ENCODE measurements around the gene ATIC.

The ATIC gene

DNA sequence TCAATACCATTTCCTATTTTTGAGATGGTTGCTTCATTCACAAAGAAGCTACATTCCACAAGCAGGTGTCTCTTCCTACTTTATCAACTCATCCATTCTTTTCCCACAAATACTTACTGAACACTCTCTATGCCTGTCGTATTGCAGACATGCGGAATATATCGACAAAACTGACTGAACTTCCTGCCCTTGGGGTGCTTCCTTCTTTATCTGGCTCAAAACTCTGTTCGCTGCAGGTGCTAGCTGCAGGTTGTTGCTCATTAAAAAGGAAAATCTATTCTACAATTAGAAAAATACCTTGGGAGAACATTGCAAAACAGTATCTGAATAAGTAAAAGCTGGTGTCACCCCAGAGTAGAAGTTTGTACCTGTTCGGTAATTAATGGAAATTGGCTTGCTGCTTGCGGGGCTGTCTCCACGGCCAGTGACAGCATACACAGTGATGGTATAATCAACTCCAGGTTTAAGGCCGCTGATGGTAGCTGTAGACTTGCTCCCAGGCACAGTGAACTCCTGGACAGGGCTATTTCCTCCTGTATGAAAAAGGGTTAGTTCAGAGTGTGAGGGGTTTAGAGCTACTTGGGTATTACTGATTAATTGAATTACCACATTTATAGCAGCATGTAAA is 71.9 kb downstream of the ATIC start:
- Histone ChIP-seq H3K9ac (ENCODE audit: low read length) (no peak overlapping the region), H3K9me3 (ENCODE audit: control insufficient read depth, low read length) (no peaks in the 10 kb centered on the region), H3K36me3 (ENCODE audit: control insufficient read depth, insufficient read depth, low read length) (no peaks in the 10 kb centered on the region), H3K4me3 (ENCODE audit: low read length) (no peak overlapping the region), H3K4me1 (ENCODE audit: control insufficient read depth, insufficient read depth, low read length) (no peaks in the 10 kb centered on the region), H3K27me3 (ENCODE audit: control insufficient read depth, insufficient read depth, low read length) (no peaks in the 10 kb centered on the region)

DNA sequence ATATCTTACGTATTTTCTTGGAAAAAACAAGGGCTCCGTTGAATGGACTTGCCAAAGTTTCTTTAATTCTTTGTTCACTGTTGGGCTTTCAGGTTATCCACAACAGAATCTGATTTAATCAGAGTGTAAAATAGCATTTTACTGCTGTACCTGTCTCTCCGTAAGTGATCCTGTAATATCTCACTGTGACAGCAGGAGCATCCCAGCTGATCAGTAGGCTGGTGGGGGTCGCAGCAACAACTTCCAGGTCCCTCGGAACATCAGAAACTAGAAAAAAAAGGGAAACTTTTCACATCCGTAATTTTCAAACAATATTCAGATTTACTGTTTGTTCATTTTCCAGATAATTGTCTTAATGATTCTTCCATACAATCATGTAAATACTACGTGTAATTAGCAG is 72.9 kb downstream of the ATIC start:
- no peaks in the 10 kb centered on the region for H3K27me3 ChIP-seq (ENCODE audit: control insufficient read depth, insufficient read depth, low read length)
- no peaks in the 10 kb centered on the region for H3K4me1 ChIP-seq (ENCODE audit: control insufficient read depth, insufficient read depth, low read length)
- H3K36me3 ChIP-seq (ENCODE audit: control insufficient read depth, insufficient read depth, low read length): no peaks in the 10 kb centered on the region
- no peak overlapping the region for H3K4me3 ChIP-seq (ENCODE audit: low read length)
- H3K9ac ChIP-seq (ENCODE audit: low read length): no peak overlapping the region
- no peaks in the 10 kb centered on the region for H3K9me3 ChIP-seq (ENCODE audit: control insufficient read depth, low read length)

DNA sequence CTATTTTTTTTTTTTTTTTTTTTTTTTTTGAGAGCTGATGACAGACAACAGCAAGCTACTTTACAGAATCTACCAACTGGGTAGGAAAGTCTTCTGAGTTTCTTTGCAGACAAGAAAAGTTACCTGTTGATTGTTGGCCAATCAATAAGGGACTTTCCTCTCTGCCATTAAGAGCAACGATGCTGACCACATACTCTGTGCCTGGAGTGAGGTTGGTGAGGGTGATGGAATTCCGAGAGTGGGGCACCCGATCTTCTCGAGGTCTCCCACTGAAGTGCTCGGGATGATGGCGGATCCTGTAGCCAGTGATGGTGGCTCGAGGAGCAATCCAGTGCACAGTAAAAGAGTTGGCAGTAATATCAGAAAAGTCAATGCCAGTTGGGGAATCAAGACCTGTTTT is 74.7 kb downstream of the ATIC start:
- no peaks in the 10 kb centered on the region for H3K27me3 ChIP-seq (ENCODE audit: control insufficient read depth, insufficient read depth, low read length)
- H3K4me1 ChIP-seq (ENCODE audit: control insufficient read depth, insufficient read depth, low read length): no peaks in the 10 kb centered on the region
- H3K9ac ChIP-seq (ENCODE audit: low read length): no peak overlapping the region
- H3K4me3 ChIP-seq (ENCODE audit: low read length): no peak overlapping the region
- no peaks in the 10 kb centered on the region for H3K9me3 ChIP-seq (ENCODE audit: control insufficient read depth, low read length)
- no peaks in the 10 kb centered on the region for H3K36me3 ChIP-seq (ENCODE audit: control insufficient read depth, insufficient read depth, low read length)

DNA sequence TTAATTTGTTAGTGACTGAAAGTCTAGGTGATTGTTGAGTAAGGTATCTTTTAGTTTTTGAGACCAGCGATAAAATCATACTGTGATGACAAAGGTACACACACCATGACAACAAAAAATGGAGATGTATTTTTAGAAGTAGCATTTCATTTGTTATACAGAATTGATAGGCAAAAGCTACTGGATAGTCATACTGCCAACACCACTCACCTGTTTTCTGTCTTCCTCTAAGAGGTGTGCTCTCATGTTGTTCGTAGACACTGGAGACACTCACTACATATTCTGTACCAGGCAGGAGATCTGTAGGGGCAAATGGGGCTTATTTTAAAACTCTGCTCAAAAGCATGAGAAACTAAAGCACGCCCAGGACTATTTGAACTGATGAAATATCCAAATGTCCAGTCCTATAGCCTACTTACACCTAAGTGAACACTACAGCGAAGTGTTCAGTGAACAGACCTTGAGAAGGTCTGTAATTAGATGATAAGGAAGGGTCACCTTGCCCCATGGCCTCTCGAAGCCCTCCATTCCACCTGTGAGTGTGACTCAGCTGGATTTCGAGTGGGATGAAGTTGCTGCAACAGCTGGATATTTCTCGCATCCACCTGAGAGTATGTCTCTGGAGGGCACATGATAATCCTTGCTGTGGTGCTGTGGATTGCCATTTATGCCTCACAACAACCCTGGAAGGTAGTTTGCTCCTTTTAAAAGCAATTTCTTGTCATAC is 76.3 kb downstream of the ATIC start:
- Histone ChIP-seq H3K36me3 (ENCODE audit: control insufficient read depth, insufficient read depth, low read length) (no peaks in the 10 kb centered on the region), H3K4me3 (ENCODE audit: low read length) (no peak overlapping the region), H3K4me1 (ENCODE audit: control insufficient read depth, insufficient read depth, low read length) (no peaks in the 10 kb centered on the region), H3K27me3 (ENCODE audit: control insufficient read depth, insufficient read depth, low read length) (no peaks in the 10 kb centered on the region), H3K9ac (ENCODE audit: low read length) (no peak overlapping the region), H3K9me3 (ENCODE audit: control insufficient read depth, low read length) (no peaks in the 10 kb centered on the region)

DNA sequence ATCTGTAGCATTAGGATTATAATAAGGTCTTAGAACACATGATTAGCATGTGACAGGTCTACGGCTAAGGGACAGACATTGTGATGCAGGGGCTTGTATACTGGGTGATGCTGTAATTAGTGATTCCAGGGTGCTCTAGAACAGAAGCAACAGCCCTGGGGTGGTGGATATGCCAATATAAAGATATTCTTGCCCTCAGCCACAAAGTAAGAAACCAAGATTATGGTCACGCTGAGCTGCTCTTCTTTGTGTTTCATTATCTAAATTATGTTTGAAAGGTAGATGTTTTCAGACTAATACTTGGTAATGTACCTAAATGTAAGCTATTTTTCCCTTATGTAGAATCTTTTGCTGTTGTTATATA is 78.7 kb downstream of the ATIC start:
- H3K4me3 ChIP-seq (ENCODE audit: low read length): no peak overlapping the region
- H3K9me3 ChIP-seq (ENCODE audit: control insufficient read depth, low read length): no peaks in the 10 kb centered on the region
- no peaks in the 10 kb centered on the region for H3K27me3 ChIP-seq (ENCODE audit: control insufficient read depth, insufficient read depth, low read length)
- H3K4me1 ChIP-seq (ENCODE audit: control insufficient read depth, insufficient read depth, low read length): no peaks in the 10 kb centered on the region
- no peaks in the 10 kb centered on the region for H3K36me3 ChIP-seq (ENCODE audit: control insufficient read depth, insufficient read depth, low read length)
- H3K9ac ChIP-seq (ENCODE audit: low read length): no peak overlapping the region

DNA sequence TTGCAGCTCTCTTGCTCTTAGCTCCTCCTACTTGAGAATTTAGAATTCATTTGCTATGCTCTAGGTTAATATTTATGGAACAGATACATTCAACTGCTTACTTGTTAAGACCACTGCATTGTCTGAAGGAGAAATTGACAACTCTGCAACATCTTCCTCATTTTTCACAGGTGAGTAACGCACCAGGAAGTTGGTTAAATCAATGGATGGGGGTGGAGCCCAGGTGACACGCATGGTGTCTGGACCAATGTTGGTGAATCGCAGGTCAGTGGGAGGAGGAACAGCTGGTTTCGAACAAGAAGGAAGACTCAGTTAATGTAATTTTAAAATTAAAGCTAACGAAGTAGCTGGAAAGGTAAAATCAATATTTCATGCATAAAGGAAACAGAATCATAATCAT is 79.7 kb downstream of the ATIC start:
- Histone ChIP-seq H3K9me3 (ENCODE audit: control insufficient read depth, low read length) (no peaks in the 10 kb centered on the region), H3K4me1 (ENCODE audit: control insufficient read depth, insufficient read depth, low read length) (no peaks in the 10 kb centered on the region), H3K27me3 (ENCODE audit: control insufficient read depth, insufficient read depth, low read length) (no peaks in the 10 kb centered on the region), H3K36me3 (ENCODE audit: control insufficient read depth, insufficient read depth, low read length) (no peaks in the 10 kb centered on the region), H3K4me3 (ENCODE audit: low read length) (no peak overlapping the region), H3K9ac (ENCODE audit: low read length) (no peak overlapping the region)

DNA sequence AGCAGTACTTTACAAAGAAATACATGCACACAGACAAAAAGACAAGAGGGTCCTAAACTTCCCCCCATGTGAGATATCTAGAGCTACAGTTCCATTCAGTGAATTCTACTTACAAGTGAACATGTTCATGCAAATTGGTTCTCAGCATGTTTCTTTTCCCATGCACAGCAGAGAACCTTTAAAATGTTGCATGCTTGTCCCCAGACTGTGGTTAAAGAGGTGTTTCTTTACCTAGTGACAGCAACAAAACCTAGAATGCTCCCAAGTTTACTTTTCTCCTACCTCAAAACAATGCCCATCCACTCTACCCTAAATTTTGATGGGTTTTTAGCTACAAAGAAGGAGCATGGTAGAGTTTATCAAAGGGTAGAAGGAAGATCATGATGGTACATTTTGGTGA is 80.3 kb downstream of the ATIC start:
- H3K27me3 ChIP-seq (ENCODE audit: control insufficient read depth, insufficient read depth, low read length): no peaks in the 10 kb centered on the region
- H3K9ac ChIP-seq (ENCODE audit: low read length): no peak overlapping the region
- no peaks in the 10 kb centered on the region for H3K4me1 ChIP-seq (ENCODE audit: control insufficient read depth, insufficient read depth, low read length)
- H3K9me3 ChIP-seq (ENCODE audit: control insufficient read depth, low read length): no peaks in the 10 kb centered on the region
- H3K36me3 ChIP-seq (ENCODE audit: control insufficient read depth, insufficient read depth, low read length): no peaks in the 10 kb centered on the region
- H3K4me3 ChIP-seq (ENCODE audit: low read length): no peak overlapping the region

DNA sequence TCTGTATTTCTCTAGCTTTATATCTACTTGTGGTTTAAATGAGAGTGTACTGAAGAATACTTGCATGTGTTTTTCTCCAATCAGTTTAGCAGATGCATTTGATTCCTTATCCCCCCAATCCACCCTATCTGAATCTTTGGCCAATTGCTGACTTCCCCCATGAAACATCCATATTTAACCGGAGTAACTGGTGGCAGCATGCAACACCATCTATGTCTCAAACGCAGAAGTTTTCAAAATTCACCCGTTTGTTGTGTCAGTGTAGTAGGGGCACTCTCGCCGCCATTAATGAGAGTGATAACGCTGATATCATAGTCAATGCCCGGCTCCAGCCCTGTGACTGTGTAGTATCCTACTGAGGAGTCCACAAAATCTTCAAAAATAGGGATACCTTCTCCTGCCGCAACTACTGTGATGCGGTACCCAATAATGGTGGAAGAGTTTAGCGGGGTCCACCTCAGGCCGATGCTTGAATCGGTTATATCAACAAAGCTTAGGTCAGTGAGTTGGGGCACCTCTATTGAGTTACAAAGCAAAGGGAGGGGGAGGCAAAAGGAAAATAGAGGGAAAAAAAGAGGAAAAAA is 80.9 kb downstream of the ATIC start:
- no peak overlapping the region for H3K4me3 ChIP-seq (ENCODE audit: low read length)
- no peaks in the 10 kb centered on the region for H3K4me1 ChIP-seq (ENCODE audit: control insufficient read depth, insufficient read depth, low read length)
- no peak overlapping the region for H3K9ac ChIP-seq (ENCODE audit: low read length)
- no peaks in the 10 kb centered on the region for H3K27me3 ChIP-seq (ENCODE audit: control insufficient read depth, insufficient read depth, low read length)
- no peaks in the 10 kb centered on the region for H3K36me3 ChIP-seq (ENCODE audit: control insufficient read depth, insufficient read depth, low read length)
- no peaks in the 10 kb centered on the region for H3K9me3 ChIP-seq (ENCODE audit: control insufficient read depth, low read length)

DNA sequence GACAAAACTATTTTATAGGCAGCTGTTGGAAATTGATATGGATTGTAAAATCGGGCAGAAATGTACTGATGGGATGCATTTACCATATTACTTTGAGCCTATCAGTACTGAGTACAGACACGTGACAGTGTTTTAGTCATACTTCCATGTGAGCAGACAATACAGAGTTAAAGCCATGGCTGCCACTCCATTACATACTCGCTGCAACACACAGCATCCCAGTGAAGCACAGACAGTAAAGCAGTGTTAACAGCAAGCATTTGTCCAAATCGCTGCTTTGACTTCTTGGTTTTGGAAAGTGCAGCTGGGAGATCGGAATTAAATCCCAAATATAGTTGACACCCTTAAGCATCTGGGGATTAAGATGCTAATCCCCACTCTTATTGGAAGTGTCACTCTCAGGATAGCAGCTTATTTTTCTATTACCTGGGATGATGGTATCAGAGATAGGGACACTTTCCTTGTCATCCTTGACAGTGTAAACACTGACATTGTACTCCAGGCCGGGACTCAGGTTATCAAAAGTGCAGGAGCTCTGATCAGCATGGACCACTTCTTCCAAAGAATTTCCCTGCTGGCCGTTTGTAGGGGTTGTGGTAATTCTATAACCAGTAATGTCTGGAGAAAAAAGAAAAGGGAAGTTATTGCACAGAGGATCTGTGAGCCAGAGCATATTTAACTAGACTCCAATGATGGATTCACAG is 82.4 kb downstream of the ATIC start:
- Histone ChIP-seq H3K9ac (ENCODE audit: low read length) (no peak overlapping the region), H3K4me3 (ENCODE audit: low read length) (no peak overlapping the region), H3K36me3 (ENCODE audit: control insufficient read depth, insufficient read depth, low read length) (no peaks in the 10 kb centered on the region), H3K27me3 (ENCODE audit: control insufficient read depth, insufficient read depth, low read length) (no peaks in the 10 kb centered on the region), H3K4me1 (ENCODE audit: control insufficient read depth, insufficient read depth, low read length) (no peaks in the 10 kb centered on the region), H3K9me3 (ENCODE audit: control insufficient read depth, low read length) (no peaks in the 10 kb centered on the region)

DNA sequence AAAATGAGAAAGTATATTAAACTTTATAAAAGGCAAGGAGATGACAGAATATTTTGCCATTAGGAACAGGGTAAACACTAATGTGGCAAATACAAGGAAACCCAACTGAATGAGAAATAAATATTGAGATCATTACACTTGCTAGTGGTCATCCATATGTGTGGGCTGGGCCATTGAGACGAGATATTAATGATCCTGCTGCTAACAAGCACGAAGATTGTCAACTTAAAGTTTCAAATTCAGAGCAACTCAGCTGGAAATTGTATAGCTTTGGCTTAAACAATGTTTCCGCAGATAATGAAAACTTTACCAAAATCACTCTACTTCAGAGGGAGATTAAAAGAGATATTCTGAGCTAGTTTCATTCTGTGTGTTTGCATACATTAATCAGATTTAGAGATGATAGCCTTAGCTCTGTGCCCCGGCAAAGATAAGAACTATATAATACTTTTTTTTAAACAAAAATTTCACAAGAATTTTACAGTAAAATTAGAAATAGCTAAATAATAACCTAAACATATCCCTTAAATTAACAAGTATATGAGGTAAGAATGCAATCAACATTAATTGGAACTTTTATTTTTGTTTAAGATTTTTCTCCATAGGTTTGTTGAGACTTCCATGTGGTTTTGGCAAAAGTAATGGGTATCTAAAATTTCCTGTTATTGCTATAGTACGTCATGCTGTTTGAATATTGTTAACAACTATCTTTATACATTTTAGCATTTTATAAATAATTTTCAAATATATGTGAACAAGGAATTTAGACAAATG is 84.0 kb downstream of the ATIC start:
- Histone ChIP-seq H3K36me3 (ENCODE audit: control insufficient read depth, insufficient read depth, low read length) (no peaks in the 10 kb centered on the region), H3K9me3 (ENCODE audit: control insufficient read depth, low read length) (no peaks in the 10 kb centered on the region), H3K9ac (ENCODE audit: low read length) (no peak overlapping the region), H3K4me1 (ENCODE audit: control insufficient read depth, insufficient read depth, low read length) (no peaks in the 10 kb centered on the region), H3K4me3 (ENCODE audit: low read length) (no peak overlapping the region), H3K27me3 (ENCODE audit: control insufficient read depth, insufficient read depth, low read length) (no peaks in the 10 kb centered on the region)

DNA sequence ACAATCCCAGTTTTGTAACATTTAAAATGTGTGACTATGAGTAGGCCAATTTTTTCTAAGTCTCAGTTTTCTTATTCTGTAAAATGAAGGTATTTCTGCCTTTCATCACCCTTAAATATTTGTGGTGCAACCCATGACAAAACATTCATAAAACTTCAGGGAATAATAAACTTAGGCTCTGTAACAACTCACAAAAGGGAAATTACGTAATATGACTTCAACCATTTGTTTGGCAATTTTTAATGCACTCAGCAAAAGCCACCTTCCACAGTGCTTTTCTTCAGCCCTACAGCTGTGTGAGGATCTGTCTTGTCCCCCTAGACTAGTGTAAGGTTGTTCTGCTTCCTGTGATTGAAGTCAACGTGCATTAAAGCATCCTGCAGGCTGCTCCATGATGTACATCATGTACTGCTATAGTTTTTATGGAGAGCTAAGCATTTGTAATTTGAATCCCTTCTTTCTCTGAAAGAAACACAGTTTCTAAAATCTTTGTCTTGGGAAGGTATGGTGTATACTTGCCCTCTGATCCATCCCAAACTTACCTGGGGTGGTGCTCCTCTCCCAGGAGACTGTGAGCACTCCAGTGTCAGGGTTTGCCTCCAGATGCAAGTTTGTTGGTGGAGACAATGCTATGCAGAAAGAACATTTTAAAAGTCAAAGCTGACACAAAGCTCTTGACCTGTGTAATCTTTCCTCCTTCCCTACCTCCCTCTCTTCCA is 84.9 kb downstream of the ATIC start:
- Histone ChIP-seq H3K4me3 (ENCODE audit: low read length) (no peak overlapping the region), H3K9ac (ENCODE audit: low read length) (no peak overlapping the region), H3K4me1 (ENCODE audit: control insufficient read depth, insufficient read depth, low read length) (no peaks in the 10 kb centered on the region), H3K27me3 (ENCODE audit: control insufficient read depth, insufficient read depth, low read length) (no peaks in the 10 kb centered on the region), H3K36me3 (ENCODE audit: control insufficient read depth, insufficient read depth, low read length) (no peaks in the 10 kb centered on the region), H3K9me3 (ENCODE audit: control insufficient read depth, low read length) (no peaks in the 10 kb centered on the region)

Data from mucosa of stomach (tissue), 1 donor.